ENCODE measurements around the gene BEST2.
"Not testable (repeated sequence)": the region's sequence is repeated elsewhere in the genome, so short reads cannot be mapped to it uniquely, and the experiment has no call there.

BEST2 gene

GRCh38 chr19:12723381-12723640 lies 28.3 kb upstream of the BEST2 start:
- TF ChIP-seq CTCF (IDR thresholded peaks at IDR 0.05; ENCODE audit: extremely low read depth, missing control alignments): no peak
- no peak for DNase-seq (ENCODE audit: low spot score)

- DNase-seq (ENCODE audit: low spot score): peak; percentile 86
- no peak for TF ChIP-seq CTCF (IDR thresholded peaks at IDR 0.05; ENCODE audit: extremely low read depth, missing control alignments)
These were observed 27.8 kb upstream of the BEST2 start, which contains the start of gene TNPO2 for GRCh38 chr19:12723641-12724426. Gene TNPO2 (minus strand): TSS chr19:12723932. CDS start chr19:12720977, 2,955 bp downstream.

- not testable (repeated sequence) for DNase-seq (ENCODE audit: low spot score)
These were observed 26.0 kb upstream of the BEST2 start for GRCh38 chr19:12725612-12726011.

GRCh38 chr19:12726988-12727316 lies 24.6 kb upstream of the BEST2 start:
- no peak for TF ChIP-seq CTCF (IDR thresholded peaks at IDR 0.05; ENCODE audit: extremely low read depth, missing control alignments)
- no peak for DNase-seq (ENCODE audit: low spot score)

- DNase-seq (ENCODE audit: low spot score): no peak
- TF ChIP-seq CTCF (IDR thresholded peaks at IDR 0.05; ENCODE audit: extremely low read depth, missing control alignments): no peak
These were observed 23.7 kb upstream of the BEST2 start for GRCh38 chr19:12727745-12728433.

GRCh38 chr19:12730064-12730463 lies 21.5 kb upstream of the BEST2 start:
- DNase-seq (ENCODE audit: low spot score): no peak
- no peak for TF ChIP-seq CTCF (IDR thresholded peaks at IDR 0.05; ENCODE audit: extremely low read depth, missing control alignments)

GRCh38 chr19:12731337-12731736 lies 20.3 kb upstream of the BEST2 start:
- DNase-seq (ENCODE audit: low spot score): no peak
- no peak for TF ChIP-seq CTCF (IDR thresholded peaks at IDR 0.05; ENCODE audit: extremely low read depth, missing control alignments)

Data from GM20000 (cell line).